GM21717 (cell line): ENCODE results near the gene CYP27A1.

Source experiments
- ATAC-seq: cut with Tn5 transposase; IDR thresholded peaks from one replicate; pipeline ENCODE4 v1.9.1; 2021; ENCODE audit warnings: mild to moderate bottlenecking, moderate library complexity; ENCODE audit not compliant: unreplicated experiment

Gene CYP27A1

GRCh38 chr2:218809515-218809914, 27.6 kb downstream of the CYP27A1 start:
- no peak for ATAC-seq

DNA sequence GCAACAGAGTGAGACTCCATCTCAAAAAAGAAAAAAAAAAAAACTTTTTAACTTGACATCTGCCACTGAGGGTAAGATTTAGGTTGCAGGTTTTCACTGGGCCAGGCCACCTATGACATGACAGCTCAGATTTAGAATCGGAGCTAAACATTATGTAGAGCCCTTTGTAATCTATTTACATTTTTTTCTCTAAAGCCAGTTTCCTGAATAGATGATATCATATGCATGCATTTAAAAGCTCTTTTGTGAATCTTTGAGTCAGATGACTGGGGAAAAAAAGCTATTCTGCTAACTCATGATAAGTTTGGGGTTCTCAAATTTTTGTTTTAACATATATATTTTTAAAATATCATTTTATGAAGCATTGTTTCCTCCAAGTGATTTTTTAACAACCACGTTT, 28.3 kb downstream of the CYP27A1 start:
- no peak for ATAC-seq

GRCh38 chr2:218811382-218811781, 29.4 kb downstream of the CYP27A1 start:
- ATAC-seq: no peak

- no peak for ATAC-seq
Observed at GRCh38 chr2:218812096-218812815, 30.3 kb downstream of the CYP27A1 start.

- ATAC-seq: no peak
Observed at GRCh38 chr2:218812861-218813260, 30.9 kb downstream of the CYP27A1 start.

DNA sequence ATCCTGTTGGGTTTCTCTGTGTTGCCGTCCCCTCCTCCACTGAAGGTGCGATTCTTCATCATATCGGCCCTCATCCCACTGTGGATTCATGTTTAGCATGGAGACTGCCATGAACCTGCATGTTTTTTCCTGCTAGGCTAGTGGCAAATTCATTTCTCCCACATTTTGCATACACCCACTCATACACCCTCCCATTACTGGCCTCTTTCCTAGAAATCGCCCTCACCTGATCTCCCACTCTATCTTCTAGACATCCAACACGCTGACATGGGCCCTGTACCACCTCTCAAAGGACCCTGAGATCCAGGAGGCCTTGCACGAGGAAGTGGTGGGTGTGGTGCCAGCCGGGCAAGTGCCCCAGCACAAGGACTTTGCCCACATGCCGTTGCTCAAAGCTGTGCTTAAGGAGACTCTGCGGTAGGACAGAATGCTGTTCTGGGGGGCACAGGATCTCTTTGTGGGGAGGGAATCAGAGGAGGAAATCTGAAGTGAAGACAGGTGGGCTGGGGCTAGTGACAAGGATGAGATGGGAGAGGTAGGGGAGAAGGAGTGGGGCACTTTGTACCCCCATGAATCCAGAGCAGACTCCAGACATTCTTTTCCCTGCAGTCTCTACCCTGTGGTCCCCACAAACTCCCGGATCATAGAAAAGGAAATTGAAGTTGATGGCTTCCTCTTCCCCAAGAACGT, 32.0 kb downstream of the CYP27A1 start:
- no peak for ATAC-seq

DNA sequence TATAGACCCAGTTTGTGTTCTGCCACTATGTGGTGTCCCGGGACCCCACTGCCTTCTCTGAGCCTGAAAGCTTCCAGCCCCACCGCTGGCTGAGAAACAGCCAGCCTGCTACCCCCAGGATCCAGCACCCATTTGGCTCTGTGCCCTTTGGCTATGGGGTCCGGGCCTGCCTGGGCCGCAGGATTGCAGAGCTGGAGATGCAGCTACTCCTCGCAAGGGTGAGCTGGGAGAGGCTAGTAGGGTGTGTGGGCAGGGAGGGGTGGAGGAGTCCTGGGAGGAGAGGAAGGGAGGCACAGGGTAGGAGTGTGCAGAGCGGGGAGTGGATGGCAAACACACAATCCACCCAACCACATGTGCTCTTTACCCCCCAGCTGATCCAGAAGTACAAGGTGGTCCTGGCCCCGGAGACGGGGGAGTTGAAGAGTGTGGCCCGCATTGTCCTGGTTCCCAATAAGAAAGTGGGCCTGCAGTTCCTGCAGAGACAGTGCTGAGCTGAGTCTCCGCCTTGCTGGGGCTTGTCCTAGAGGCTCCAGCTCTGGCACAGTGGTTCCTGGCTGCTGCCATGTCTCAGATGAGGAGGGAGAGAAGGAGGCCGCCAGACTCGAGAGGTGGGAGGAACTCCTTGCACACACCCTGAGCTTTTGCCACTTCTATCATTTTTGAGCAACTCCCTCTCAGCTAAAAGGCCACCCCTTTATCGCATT, 32.7 kb downstream of the CYP27A1 start:
- no peak for ATAC-seq

DNA sequence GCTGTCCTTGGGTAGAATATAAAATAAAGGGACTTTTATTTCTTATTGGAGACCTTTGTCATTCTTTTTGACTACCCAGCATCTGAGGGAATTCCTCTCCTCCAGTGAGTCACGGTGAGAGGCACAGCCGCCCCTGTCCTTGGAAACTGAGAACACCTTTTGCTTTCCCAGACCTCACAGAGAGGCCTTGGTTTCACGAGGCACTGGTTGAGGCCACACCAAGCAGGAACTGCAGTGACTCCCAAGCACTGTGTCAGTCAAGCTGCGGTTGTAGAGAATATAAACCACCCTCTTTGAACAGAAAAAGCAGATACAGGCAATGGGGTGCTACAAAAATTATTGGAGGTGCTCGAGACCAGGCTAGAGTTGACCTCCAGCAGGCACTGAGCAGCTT, 33.3 kb downstream of the CYP27A1 start:
- no peak for ATAC-seq

DNA sequence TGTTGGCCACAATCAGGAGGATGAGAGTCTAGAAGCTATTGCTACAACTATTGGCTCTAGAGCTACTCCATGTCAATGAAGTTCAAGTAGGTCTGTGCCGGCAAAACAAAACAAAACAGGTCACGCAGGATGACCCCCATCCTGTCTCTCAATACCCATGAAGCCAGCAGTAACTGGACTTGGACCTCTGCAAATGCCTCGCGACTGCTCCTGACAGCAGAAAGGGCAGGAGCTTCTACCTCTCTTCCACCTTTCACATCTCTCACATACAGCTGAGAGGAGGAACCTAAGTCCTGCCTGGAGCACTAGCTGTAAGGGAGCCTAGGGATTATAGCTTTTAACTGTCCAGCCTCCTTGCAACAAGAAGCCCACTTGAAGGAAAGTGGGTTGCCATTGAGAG, 33.7 kb downstream of the CYP27A1 start:
- no peak for ATAC-seq

- ATAC-seq: no peak
Observed at GRCh38 chr2:218816561-218817011, 34.6 kb downstream of the CYP27A1 start.

- no peak for ATAC-seq
Observed at GRCh38 chr2:218819093-218819492, 37.1 kb downstream of the CYP27A1 start.

DNA sequence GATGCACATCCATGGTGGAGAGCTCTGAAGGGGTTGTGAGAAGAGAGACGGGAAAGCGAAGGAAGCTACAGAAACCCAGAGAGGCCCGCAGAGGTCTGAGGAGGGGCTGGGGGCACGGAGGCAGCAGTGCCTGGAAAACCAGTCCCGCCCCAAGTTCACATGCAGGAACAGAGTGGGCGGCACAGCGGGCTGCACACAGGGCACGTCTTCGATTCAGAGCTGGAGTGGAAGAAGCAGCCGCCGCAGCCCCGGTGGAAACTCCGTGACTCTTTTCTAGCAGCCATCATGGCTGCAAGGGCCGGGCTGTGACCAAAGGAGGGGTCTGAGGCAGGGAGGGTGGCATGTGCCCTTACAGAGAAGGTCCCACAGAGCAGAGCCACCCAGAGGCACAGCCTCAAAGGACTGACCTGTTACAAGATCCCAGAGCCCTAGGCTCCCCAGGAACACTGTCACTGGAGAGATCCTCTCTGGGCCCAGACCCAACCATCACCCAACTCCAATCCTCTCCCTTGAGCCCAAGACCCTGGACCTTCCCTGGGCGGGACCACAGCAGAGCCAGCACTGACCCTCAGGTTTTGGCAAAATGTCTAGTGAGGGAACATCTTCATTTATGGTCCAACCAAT, 38.9 kb downstream of the CYP27A1 start:
- ATAC-seq: no peak

DNA sequence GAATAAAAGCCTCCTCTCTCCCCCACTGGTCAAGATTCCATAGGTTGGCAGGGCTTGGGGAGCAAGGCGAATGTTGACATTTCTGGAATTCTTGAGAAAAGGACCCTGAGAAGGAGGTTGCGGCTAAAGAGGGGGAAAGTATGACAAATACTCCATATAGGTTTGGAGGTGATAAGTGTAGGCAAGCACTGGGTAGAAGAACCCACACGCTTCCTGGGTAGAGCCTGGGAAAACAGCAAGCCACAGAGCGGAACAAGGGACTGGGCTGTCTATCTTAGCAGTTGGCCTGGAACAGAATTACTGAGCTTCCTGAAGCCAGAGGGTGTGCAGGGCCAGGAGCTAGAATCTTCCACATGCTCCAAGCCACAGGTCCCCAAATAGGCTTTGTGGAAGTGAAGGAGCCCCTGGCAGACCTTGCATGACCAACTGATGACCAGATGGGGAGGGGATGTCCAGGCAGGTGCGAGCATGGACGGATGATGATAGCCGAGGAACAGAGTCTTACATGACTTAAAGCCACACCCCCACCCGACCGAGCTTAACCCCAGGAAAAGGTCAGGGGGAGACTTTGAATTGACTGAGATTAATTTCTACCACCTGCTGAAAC, 39.8 kb downstream of the CYP27A1 start:
- ATAC-seq: no peak

- no peak for ATAC-seq
Observed at GRCh38 chr2:218822622-218823021, 40.7 kb downstream of the CYP27A1 start.

GRCh38 chr2:218823196-218823855, 41.4 kb downstream of the CYP27A1 start:
- ATAC-seq: no peak

- no peak for ATAC-seq
Observed at GRCh38 chr2:218824004-218824403, 42.1 kb downstream of the CYP27A1 start.

DNA sequence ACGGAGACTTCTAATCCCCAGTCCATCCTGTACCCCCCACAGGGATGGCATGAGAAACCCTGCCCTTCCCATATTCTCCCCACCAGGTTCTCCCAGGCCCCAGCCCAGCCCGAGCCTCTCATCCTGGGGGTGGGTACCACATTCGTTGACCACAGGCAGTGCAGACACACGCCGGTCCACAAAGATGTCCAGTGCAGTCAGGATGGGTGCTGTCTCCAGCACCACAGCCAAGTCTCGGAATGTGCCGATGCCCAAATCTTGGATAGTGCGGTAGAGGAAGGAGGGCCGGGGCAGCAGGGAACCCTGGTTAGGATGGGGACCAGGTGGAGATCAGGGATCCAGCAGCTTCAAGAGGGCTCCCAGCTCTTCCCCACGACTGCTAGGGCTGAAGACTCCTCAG, 44.8 kb downstream of the CYP27A1 start:
- ATAC-seq: no peak

DNA sequence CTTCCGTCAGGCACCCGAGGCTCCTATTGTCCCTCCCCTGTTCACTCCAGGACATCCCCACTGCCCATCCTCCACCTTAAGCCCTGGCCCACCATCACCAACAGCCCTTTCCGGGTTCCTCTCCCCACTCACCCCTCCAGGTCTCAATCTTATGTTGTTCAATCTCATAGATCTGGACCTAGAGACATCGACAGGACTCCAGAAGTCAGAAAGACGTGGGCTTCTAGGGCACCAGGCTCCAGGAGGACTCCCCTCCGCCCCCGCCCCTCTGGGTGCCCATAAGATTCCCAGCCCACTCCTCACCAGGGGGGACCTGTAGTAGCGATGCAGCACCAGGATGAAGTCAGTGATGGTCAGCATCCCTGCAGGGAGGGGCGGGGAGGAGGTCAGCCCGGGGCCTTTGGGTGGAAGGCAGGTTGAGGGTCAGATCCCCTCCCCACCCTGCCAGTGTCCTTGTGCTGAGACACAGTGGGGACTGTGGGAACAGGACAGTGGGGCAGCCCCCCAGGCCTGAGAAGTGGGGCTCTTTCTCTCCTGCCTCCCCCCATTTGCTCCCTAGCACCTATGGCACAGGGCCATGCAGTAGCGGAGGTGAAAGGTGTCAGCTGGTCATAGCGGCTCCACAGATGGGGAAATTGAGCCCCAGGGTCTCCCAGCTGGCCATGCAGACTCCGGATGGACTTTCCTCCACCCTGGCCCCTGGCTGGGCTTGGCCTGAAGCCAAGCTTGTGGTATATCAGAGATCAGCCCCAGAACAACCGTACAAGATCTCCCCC, 45.9 kb downstream of the CYP27A1 start:
- ATAC-seq: no peak

GRCh38 chr2:218828477-218828778, 46.5 kb downstream of the CYP27A1 start:
- ATAC-seq: no peak

GRCh38 chr2:218829868-218830451, 48.0 kb downstream of the CYP27A1 start:
- no peak for ATAC-seq
